Fibroblast of mammary gland (primary cell): ENCODE measurements around the gene LINC00237.

Experiments
- DNase-seq: peaks from one replicate; pipeline ENCODE4 v3.0.0-alpha.2; 2010; ENCODE audit warnings: low read depth
- H3K4me3 ChIP-seq: 2 replicates; pipeline ENCODE4 v1.5.1; 2011; ENCODE audit warnings: low read depth, mild to moderate bottlenecking, low read length, moderate library complexity; ENCODE audit not compliant: control insufficient read depth
- CTCF ChIP-seq: conservative IDR thresholded peaks from 2 replicates; pipeline ENCODE4 v1.5.1; 2011; ENCODE audit warnings: low read depth, low read length, inconsistent platforms; ENCODE audit not compliant: control insufficient read depth, insufficient read depth

Gene LINC00237

GRCh38 chr20:21076073-21076472, 30.1 kb downstream of the LINC00237 start:
- H3K4me3 ChIP-seq = no peak overlapping the region
- DNase-seq = no peak
- TF ChIP-seq CTCF = no peak

GRCh38 chr20:21075471-21075870, 30.7 kb downstream of the LINC00237 start:
- H3K4me3 ChIP-seq = no peak overlapping the region
- TF ChIP-seq CTCF = no peak
- DNase-seq = no peak

GRCh38 chr20:21074605-21075336, 31.4 kb downstream of the LINC00237 start:
- TF ChIP-seq CTCF = no peak
- H3K4me3 ChIP-seq = no peak overlapping the region
- peak; percentile 16 for DNase-seq

- no peak for TF ChIP-seq CTCF
- DNase-seq = no peak
- H3K4me3 ChIP-seq = no peak overlapping the region
These were observed 38.9 kb downstream of the LINC00237 start for GRCh38 chr20:21067255-21067654.

- DNase-seq = no peak
- no peak overlapping the region for H3K4me3 ChIP-seq
- TF ChIP-seq CTCF = no peak
These were observed 41.2 kb downstream of the LINC00237 start for GRCh38 chr20:21064924-21065323.

- no peak overlapping the region for H3K4me3 ChIP-seq
- no peak for TF ChIP-seq CTCF
- no peak for DNase-seq
These were observed 42.9 kb downstream of the LINC00237 start for GRCh38 chr20:21063276-21063675.
